ENCODE results near the gene INTS11.

The INTS11 gene

GRCh38 chr1:1354271-1355247, 30.1 kb upstream of the INTS11 start:
- Histone ChIP-seq H3K27ac (no peak overlapping the region), H3K4me3 (no peak overlapping the region), H3K9me3 (ENCODE audit: low read depth, low read length) (no peaks in the 10 kb centered on the region), H3K9ac (ENCODE audit: insufficient read length) (no peak overlapping the region), H3K36me3 (ENCODE audit: insufficient read depth, low read length) (no peaks in the 10 kb centered on the region)
- no peak for DNase-seq (ENCODE audit: low read depth, low spot score)
- TF ChIP-seq EZH2 (IDR thresholded peaks at IDR 0.05), result no peak
- TF ChIP-seq FOXP2 (optimal IDR thresholded peaks at IDR 0.05; ENCODE audit: control extremely low read depth, extremely low read length, insufficient read depth), result no peak
- 0 out of 2 replicates have a peak, but pooled peaks have one; percentile 31 for TF ChIP-seq POLR2AphosphoS5 (IDR thresholded peaks at IDR 0.05; ENCODE audit: borderline replicate concordance, low read depth, low read length)

GRCh38 chr1:1353389-1354151, 29.1 kb upstream of the INTS11 start:
- TF ChIP-seq EZH2 (IDR thresholded peaks at IDR 0.05), result no peak
- TF ChIP-seq POLR2AphosphoS5 (IDR thresholded peaks at IDR 0.05; ENCODE audit: borderline replicate concordance, low read depth, low read length), result no peak; the same call in 1 of the 2 replicates
- TF ChIP-seq FOXP2 (optimal IDR thresholded peaks at IDR 0.05; ENCODE audit: control extremely low read depth, extremely low read length, insufficient read depth), result no peak
- no peaks in the 10 kb centered on the region for H3K36me3 ChIP-seq (ENCODE audit: insufficient read depth, low read length)
- no peak overlapping the region for H3K9ac ChIP-seq (ENCODE audit: insufficient read length)
- no peak for DNase-seq (ENCODE audit: low read depth, low spot score)
- H3K9me3 ChIP-seq (ENCODE audit: low read depth, low read length), result no peaks in the 10 kb centered on the region
- no peak overlapping the region for H3K4me3 ChIP-seq
- no peak overlapping the region for H3K27ac ChIP-seq

GRCh38 chr1:1352786-1353388, 28.4 kb upstream of the INTS11 start:
- Histone ChIP-seq H3K4me3 (no peak overlapping the region), H3K27ac (no peak overlapping the region), H3K9me3 (ENCODE audit: low read depth, low read length) (no peaks in the 10 kb centered on the region), H3K36me3 (ENCODE audit: insufficient read depth, low read length) (no peaks in the 10 kb centered on the region), H3K9ac (ENCODE audit: insufficient read length) (no peak overlapping the region)
- TF ChIP-seq FOXP2 (optimal IDR thresholded peaks at IDR 0.05; ENCODE audit: control extremely low read depth, extremely low read length, insufficient read depth) (no peak), POLR2AphosphoS5 (IDR thresholded peaks at IDR 0.05; ENCODE audit: borderline replicate concordance, low read depth, low read length) (peak; percentile 30; the same call in 1 of the 2 replicates), EZH2 (IDR thresholded peaks at IDR 0.05) (no peak)
- DNase-seq (ENCODE audit: low read depth, low spot score), result no peak

GRCh38 chr1:1351511-1352427, 27.3 kb upstream of the INTS11 start:
- TF ChIP-seq POLR2AphosphoS5 (IDR thresholded peaks at IDR 0.05; ENCODE audit: borderline replicate concordance, low read depth, low read length), result no peak; the same call in 1 of the 2 replicates
- no peak overlapping the region for H3K9ac ChIP-seq (ENCODE audit: insufficient read length)
- H3K27ac ChIP-seq, result no peak overlapping the region

GRCh38 chr1:1349256-1350012, 25.0 kb upstream of the INTS11 start, which contains the start of gene DVL1:
Gene DVL1, minus strand, starts transcription at chr1:1349418. Its CDS starts 353 bp downstream, at chr1:1349065.
- DNase-seq (ENCODE audit: low read depth, low spot score), result no peak
- no peaks in the 10 kb centered on the region for H3K36me3 ChIP-seq (ENCODE audit: insufficient read depth, low read length)
- peak within 1 kb of the TSS; percentile 70 for H3K27ac ChIP-seq
- H3K4me3 ChIP-seq, result peak within 1 kb of the TSS; percentile 88
- H3K9ac ChIP-seq (ENCODE audit: insufficient read length), result peak within 1 kb of the TSS; percentile 89
- H3K9me3 ChIP-seq (ENCODE audit: low read depth, low read length), result no peaks in the 10 kb centered on the region
- no peak for TF ChIP-seq EZH2 (IDR thresholded peaks at IDR 0.05)
- TF ChIP-seq FOXP2 (optimal IDR thresholded peaks at IDR 0.05; ENCODE audit: control extremely low read depth, extremely low read length, insufficient read depth), result no peak
- no peak for TF ChIP-seq POLR2AphosphoS5 (IDR thresholded peaks at IDR 0.05; ENCODE audit: borderline replicate concordance, low read depth, low read length)

More at GRCh38 chr1:1351511-1352427, 27.3 kb upstream of the INTS11 start:
- DNase-seq (ENCODE audit: low read depth, low spot score), result no peak
- Histone ChIP-seq H3K4me3 (no peak overlapping the region), H3K9me3 (ENCODE audit: low read depth, low read length) (no peaks in the 10 kb centered on the region), H3K36me3 (ENCODE audit: insufficient read depth, low read length) (no peaks in the 10 kb centered on the region)

GRCh38 chr1:1348420-1349255, 24.2 kb upstream of the INTS11 start:
- Histone ChIP-seq H3K9me3 (ENCODE audit: low read depth, low read length) (no peaks in the 10 kb centered on the region), H3K36me3 (ENCODE audit: insufficient read depth, low read length) (no peaks in the 10 kb centered on the region), H3K27ac (no peak overlapping the region), H3K9ac (ENCODE audit: insufficient read length) (peak overlapping the region; percentile 77), H3K4me3 (peak overlapping the region; percentile 87)
- no peak for DNase-seq (ENCODE audit: low read depth, low spot score)
- TF ChIP-seq POLR2AphosphoS5 (IDR thresholded peaks at IDR 0.05; ENCODE audit: borderline replicate concordance, low read depth, low read length), result no peak
- no peak for TF ChIP-seq EZH2 (IDR thresholded peaks at IDR 0.05)
- no peak for TF ChIP-seq FOXP2 (optimal IDR thresholded peaks at IDR 0.05; ENCODE audit: control extremely low read depth, extremely low read length, insufficient read depth)

Data from SK-N-MC (cell line).